ENCODE measurements around the gene GCGR.
"Not testable (repeated sequence)": the region's sequence is repeated elsewhere in the genome, so short reads cannot be mapped to it uniquely, and the experiment has no call there.

Gene GCGR

DNA sequence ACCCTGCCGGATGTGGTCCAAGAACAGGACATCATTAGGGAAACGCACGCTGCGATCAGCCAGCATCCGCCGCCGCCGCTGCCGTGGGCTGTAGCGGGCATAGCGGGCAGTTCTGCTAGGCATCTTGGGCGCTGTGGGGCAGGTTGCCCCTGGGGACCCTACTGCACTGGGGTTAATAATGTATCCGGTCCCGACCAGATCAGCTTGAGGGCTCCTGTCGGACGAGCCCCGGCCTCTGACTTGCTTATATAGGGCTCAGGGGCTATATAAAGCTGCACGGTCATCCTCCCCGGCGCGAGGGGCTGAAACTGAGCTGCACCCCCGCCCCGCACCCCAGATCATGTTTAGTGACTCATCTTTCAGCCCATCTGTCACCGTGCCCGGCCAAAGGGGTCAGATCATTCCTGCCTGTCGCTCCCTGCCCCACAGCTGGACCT, 30.9 kb downstream of the GCGR start, which contains the start of gene PPP1R27:
Gene PPP1R27, minus strand, starts transcription at position 220 of the 437 bp plus-strand sequence. Its CDS starts 97 bp downstream, at position 123.
- H3K4me3 Mint-ChIP-seq, result peak within 1 kb of the TSS; percentile 81
- ATAC-seq, result no peak
- peak within 1 kb of the TSS; percentile 84 for H3K27ac Mint-ChIP-seq
- no peaks in the 10 kb centered on the region for H3K9me3 Mint-ChIP-seq
- H3K4me1 Mint-ChIP-seq, result peaks cover 34% of the 10 kb centered on the region
- H3K27me3 Mint-ChIP-seq, result no peaks in the 10 kb centered on the region
- no peaks in the 10 kb centered on the region for H3K36me3 Mint-ChIP-seq

DNA sequence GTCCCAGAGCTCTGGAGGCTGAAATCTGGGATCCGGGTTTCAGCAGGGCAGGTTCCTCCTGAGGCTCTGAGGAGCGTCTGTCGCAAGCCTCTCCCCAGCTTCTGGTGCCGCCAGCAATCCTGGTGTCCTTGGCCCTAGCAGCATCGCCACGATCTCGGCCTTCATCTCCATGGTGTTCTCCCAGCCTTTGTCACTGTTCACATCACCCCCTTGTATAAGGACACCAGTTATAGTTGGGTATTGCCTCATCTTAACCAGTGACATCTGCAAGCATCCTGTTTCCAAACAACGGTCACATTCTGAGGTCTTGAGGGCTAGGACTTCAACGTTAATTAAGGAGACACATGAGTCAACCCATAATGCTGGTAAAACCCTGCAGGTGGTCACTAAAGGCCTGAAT, 33.7 kb downstream of the GCGR start:
- H3K27me3 Mint-ChIP-seq, result no peaks in the 10 kb centered on the region
- H3K36me3 Mint-ChIP-seq, result peaks cover 3% of the 10 kb centered on the region
- H3K4me3 Mint-ChIP-seq, result no peak overlapping the region
- peaks cover 13% of the 10 kb centered on the region for H3K4me1 Mint-ChIP-seq
- no peak overlapping the region for H3K27ac Mint-ChIP-seq
- ATAC-seq, result no peak
- no peaks in the 10 kb centered on the region for H3K9me3 Mint-ChIP-seq

DNA sequence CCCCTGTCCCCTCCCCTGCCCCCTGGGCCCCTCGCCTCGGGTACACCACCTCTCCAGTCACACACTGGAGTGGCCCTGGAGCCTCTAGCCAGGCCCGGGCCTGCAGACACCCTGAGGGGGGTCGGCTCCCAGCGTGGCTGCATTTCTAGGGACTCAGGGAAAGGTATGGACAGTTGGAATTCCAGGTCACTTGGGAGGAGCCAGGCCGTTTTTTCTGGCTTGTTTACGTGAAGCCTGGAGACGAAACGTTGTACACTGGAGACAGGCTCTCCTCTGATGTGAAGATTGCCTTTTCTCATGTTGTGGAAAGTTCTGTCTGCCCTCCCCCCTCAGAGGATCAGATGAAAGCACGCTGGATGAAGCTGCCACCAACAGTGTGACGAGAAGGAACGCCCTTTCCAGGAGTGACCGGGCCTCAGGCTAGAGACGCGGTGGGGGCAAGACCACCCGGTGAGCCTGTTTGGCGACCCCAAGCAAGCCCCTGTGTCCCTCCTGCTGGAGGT, 34.9 kb downstream of the GCGR start:
- no peak overlapping the region for H3K4me3 Mint-ChIP-seq

DNA sequence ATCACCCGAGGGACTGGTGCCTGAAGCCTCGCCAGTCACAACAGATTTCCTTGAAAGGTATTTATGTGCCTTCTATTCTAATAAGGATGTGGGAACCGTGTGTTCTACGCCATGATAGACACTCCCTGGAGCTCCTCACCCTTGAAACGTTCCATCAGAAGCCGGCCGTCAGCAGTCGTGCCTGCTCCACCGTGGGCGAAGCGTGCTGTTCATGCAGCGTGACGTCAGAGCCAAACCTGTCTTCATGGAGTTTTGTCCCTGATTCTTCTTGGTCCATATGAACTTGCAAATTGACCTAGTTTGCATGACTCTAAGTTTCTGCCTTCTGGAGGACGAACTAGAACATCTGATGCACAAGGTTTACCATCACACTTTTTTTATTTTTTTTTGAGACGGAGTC, 35.4 kb downstream of the GCGR start:
- ATAC-seq, result no peak
- no peak overlapping the region for H3K4me3 Mint-ChIP-seq
- peaks cover 7% of the 10 kb centered on the region for H3K4me1 Mint-ChIP-seq
- no peaks in the 10 kb centered on the region for H3K27me3 Mint-ChIP-seq
- no peak overlapping the region for H3K27ac Mint-ChIP-seq
- peaks cover 19% of the 10 kb centered on the region for H3K36me3 Mint-ChIP-seq
- no peaks in the 10 kb centered on the region for H3K9me3 Mint-ChIP-seq

More for the DNA sequence above, 34.9 kb downstream of the GCGR start:
- Mint-ChIP-seq H3K4me1 (peaks cover 9% of the 10 kb centered on the region), H3K27ac (no peak overlapping the region), H3K9me3 (no peaks in the 10 kb centered on the region), H3K27me3 (no peaks in the 10 kb centered on the region), H3K36me3 (peaks cover 15% of the 10 kb centered on the region)
- no peak for ATAC-seq

DNA sequence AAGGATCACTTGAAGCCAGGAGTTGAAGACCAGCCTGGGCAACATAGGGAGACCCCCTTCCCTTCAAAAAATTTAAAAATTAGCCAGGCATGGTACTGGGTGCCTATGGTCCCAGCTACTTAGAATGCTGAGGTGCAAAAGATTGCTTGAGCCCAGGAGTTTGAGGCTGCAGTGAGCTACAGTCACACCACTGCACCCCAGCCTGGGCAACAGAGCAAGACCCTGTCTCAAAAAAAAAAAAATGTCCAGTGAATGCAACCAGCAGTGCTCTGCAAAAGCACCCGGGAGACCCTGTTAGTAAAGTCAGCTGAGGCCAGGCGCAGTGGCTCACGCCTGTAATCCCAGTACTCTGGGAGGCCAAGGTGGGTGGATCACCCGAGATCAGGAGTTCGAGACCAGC, 36.1 kb downstream of the GCGR start:
- H3K36me3 Mint-ChIP-seq, result peaks cover 26% of the 10 kb centered on the region
- not testable (repeated sequence) for ATAC-seq, H3K4me3 Mint-ChIP-seq, H3K27me3 Mint-ChIP-seq, H3K9me3 Mint-ChIP-seq, H3K4me1 Mint-ChIP-seq, H3K27ac Mint-ChIP-seq

DNA sequence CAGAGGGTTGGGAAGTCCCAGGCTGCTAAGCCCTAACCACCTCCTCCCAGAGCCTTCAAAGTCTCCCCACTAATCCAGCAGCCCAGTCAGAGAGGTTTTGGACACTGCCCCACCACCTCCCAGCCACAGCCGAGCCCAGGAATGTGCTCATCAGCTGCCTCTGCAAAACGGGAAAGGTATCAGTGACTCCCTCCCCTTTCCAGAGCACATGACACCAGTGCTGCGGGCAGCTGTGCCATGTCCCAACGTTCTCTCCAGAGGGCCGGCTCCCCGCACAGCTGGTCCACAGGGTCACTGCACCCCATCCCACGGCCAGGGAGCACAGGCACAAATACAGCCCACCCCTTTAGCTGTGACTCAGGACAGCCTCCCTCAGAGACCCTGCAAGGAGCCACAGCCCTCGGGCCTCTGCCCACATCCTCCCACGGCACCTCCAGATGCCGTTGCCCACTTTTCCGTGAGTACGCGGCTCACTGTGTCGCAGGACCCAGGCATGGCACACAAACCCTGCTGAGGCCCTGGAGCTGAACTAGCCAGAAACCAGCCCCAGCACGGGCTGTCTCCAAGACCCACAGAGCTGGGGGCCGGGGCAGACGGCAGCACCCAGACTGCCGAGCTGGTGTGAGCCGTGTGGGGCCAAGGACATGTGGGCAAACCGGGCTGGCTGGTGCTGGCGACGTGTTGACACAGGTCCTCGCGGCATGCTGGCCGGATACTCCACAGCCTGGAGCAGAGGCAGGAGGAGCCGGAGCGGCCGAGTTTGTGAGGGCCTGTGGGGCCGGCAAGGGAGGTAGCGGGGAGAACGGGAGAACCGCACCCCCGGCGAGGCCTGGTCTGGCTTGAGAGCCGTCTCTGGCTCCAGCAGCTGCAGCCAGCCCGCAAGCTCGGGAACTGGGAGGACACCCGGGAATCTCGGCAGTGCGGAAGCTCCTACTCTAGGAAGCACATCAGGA, 37.2 kb downstream of the GCGR start:
- H3K27me3 Mint-ChIP-seq, result no peaks in the 10 kb centered on the region
- H3K4me3 Mint-ChIP-seq, result no peak overlapping the region
- peaks cover 32% of the 10 kb centered on the region for H3K36me3 Mint-ChIP-seq
- no peak overlapping the region for H3K27ac Mint-ChIP-seq
- ATAC-seq, result no peak
- H3K4me1 Mint-ChIP-seq, result peaks cover 2% of the 10 kb centered on the region
- no peaks in the 10 kb centered on the region for H3K9me3 Mint-ChIP-seq

DNA sequence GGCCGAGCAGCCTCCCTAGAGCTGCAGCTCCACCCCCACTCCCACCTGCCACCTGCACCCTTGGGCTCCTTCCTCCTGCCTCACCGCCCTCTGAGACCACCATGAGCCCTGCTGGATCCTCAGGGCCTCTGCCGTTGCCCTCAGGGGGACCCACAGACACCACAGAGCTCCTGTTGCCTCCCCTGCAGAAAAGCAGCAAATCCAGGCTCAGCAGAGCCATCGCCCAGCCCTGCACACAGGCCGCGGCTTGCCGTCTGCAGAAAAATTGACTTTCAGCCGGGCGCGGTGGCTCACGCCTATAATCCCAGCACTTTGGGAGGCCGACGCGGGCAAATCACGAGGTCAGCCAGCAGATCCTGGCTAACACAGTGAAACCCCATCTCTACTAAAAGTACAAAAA, 37.9 kb downstream of the GCGR start:
- Mint-ChIP-seq H3K9me3 (no peaks in the 10 kb centered on the region), H3K27ac (no peak overlapping the region)

DNA sequence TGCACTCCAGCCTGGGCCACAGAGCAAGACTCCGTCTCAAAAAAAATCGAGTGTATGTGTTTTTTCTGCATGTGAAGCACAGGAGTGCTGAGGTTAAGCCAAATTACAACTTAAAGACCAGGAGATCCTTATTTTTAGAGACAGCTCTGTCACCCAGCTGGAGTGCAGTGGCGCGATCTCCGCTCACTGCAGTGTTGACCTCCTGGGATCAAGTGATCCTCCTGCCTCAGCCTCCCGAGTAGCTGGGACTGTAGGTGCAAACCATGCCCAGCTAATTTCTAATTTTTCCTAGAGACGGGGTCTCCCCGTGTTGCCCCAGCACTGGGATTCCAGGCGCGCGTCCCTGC, 38.4 kb downstream of the GCGR start:
- H3K36me3 Mint-ChIP-seq, result peaks cover 37% of the 10 kb centered on the region
- H3K4me3 Mint-ChIP-seq, result no peak overlapping the region
- no peaks in the 10 kb centered on the region for H3K4me1 Mint-ChIP-seq
- H3K27ac Mint-ChIP-seq, result no peak overlapping the region
- H3K27me3 Mint-ChIP-seq, result no peaks in the 10 kb centered on the region
- ATAC-seq, result no peak
- no peaks in the 10 kb centered on the region for H3K9me3 Mint-ChIP-seq

More for the DNA sequence above, 37.9 kb downstream of the GCGR start:
- ATAC-seq, result no peak
- Mint-ChIP-seq H3K4me3 (no peak overlapping the region), H3K36me3 (peaks cover 37% of the 10 kb centered on the region), H3K27me3 (no peaks in the 10 kb centered on the region), H3K4me1 (no peaks in the 10 kb centered on the region)

DNA sequence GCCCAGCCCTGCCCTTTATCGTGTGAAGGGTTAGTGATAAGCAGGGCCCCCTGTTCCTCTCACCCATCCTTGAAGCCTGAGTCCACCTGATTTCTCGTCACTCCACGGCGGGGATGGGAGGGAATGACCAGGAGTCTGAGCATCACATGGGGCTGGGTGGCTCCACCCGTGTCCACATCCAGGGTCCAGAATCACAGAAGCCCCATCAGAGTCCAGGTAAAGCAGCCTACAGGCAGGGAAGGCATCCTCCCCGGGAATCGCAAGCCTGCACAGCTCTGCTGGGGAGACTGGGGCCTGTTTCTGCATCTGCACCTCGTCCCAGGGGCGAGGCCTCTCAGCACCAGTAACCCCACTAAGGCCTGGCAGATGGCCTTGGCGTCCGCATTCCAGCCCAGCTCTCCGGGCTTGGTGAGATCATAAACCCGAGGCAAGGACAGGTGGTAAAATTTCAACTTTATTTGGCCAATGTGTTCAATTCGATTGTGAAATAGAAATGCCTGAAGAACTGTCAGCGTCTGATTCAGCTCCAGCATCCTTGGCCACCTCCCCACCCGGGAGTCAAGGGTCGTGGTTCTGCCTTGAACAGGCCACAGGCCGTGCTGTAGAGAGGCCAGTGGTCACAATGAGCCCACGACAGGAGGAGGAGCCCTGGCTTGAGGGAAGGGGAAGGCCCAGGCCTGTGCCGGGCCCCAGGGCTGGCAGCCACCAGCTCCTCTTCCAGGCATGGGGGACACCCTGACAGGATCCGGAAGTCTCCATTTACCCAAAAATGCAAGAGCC, 39.0 kb downstream of the GCGR start:
- Mint-ChIP-seq H3K4me1 (no peaks in the 10 kb centered on the region), H3K36me3 (peaks cover 39% of the 10 kb centered on the region), H3K27me3 (no peaks in the 10 kb centered on the region), H3K27ac (no peak overlapping the region), H3K9me3 (no peaks in the 10 kb centered on the region), H3K4me3 (no peak overlapping the region)
- no peak for ATAC-seq

DNA sequence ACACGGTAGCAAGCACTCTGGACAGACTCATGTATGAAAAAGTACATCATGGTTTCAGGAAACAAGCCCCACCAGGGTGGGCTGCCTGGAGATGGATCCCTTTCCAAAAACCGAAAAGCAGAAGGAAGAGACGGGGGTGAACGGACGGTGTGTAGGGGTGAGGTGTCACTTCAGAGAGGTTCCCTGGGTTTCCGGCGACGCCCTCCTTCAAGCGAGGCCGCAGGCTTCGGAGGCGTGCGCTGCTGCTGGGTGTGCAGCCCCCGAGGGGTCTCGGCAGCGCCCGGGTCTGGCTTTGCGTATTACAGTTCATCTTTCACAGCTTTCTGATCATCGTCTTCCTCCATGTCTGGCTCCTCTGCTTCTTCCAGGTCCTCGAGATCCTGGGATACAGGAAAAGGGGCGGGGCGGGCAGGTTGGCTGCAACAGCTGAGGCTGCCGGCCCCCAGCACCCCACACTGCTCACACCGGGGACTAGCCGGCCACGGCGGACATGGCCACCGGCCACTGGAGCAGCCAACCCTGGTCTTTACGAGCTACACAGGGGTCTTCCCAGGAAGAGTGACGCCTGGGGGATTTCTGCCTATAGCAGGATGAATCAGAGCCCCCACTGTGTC, 39.9 kb downstream of the GCGR start:
- no peak overlapping the region for H3K4me3 Mint-ChIP-seq
- H3K9me3 Mint-ChIP-seq, result no peaks in the 10 kb centered on the region
- peaks cover 44% of the 10 kb centered on the region for H3K36me3 Mint-ChIP-seq
- no peak for ATAC-seq
- H3K4me1 Mint-ChIP-seq, result no peaks in the 10 kb centered on the region
- H3K27me3 Mint-ChIP-seq, result no peaks in the 10 kb centered on the region
- no peak overlapping the region for H3K27ac Mint-ChIP-seq

DNA sequence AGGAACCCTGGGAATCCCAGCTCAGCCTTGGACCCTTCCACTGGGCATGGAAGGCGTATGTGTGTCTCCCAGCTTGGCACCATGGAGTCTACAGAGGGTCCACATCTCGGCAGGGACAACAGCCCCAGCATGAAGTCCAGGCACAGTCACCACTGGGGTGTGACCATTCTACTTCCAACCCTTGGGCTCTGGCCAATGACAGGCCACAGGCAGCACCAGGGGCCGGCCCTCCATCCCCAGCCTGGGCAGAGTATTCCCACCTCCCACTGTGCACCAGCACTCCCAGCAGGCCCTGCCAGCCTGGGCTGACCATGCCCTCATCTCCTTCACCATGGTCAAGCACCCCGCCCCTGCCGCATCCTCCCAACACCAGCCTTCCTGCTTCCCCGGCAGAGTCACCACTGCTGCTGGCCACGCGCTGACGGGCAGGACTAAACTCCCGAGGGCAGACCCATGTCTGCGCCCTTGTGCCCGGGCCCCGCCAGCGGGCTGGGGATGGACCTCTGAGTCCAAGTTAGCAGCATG, 40.4 kb downstream of the GCGR start:
- ATAC-seq, result no peak
- Mint-ChIP-seq H3K4me3 (peak overlapping the region; percentile 5), H3K27ac (no peak overlapping the region), H3K27me3 (no peaks in the 10 kb centered on the region), H3K36me3 (peaks cover 44% of the 10 kb centered on the region), H3K4me1 (no peaks in the 10 kb centered on the region), H3K9me3 (no peaks in the 10 kb centered on the region)

DNA sequence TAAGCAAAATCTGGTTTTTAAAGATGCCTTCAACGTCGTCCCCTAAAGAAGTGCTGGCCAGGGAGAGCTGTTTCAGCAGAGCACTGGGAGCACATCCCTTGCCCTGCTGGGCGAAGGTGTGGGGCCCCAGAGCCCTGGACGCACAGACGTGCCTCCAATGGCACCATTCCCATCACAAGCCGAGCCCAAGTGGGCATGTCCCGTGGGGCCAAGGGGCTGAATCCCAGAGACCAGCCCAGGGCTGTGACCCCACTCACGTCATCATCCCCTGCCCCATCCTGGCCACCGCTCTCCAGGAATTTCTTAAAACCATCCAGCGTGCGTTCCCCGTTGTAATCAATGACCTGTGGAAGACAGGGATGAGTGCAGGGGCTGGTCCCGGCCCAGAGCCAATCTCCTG, 40.9 kb downstream of the GCGR start:
- Mint-ChIP-seq H3K27ac (no peak overlapping the region), H3K4me3 (no peak overlapping the region), H3K27me3 (no peaks in the 10 kb centered on the region), H3K9me3 (no peaks in the 10 kb centered on the region), H3K4me1 (no peaks in the 10 kb centered on the region), H3K36me3 (peaks cover 44% of the 10 kb centered on the region)
- ATAC-seq, result no peak

DNA sequence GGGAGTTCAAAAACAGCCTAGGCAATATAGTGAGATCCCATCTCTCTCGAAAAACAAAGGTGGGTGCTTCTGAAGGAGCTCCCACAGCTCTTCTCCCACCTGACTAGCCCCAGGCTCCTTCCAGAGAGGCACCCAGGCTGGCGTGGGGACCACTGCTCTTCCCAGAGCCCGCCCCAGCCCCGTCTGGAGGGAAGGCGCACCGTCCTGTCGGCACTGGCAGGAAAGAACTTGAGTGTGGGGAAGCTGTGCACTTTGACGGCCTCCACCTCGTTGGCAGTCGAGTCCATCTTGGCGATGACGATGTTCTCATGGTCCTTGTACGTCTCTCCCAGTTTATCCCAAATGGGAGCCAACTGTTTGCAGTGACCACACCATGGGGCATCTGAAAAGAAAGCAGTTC, 41.4 kb downstream of the GCGR start:
- no peak overlapping the region for H3K4me3 Mint-ChIP-seq
- no peak overlapping the region for H3K27ac Mint-ChIP-seq
- H3K27me3 Mint-ChIP-seq, result no peaks in the 10 kb centered on the region
- H3K36me3 Mint-ChIP-seq, result peaks cover 44% of the 10 kb centered on the region
- no peaks in the 10 kb centered on the region for H3K9me3 Mint-ChIP-seq
- no peak for ATAC-seq
- H3K4me1 Mint-ChIP-seq, result no peaks in the 10 kb centered on the region

DNA sequence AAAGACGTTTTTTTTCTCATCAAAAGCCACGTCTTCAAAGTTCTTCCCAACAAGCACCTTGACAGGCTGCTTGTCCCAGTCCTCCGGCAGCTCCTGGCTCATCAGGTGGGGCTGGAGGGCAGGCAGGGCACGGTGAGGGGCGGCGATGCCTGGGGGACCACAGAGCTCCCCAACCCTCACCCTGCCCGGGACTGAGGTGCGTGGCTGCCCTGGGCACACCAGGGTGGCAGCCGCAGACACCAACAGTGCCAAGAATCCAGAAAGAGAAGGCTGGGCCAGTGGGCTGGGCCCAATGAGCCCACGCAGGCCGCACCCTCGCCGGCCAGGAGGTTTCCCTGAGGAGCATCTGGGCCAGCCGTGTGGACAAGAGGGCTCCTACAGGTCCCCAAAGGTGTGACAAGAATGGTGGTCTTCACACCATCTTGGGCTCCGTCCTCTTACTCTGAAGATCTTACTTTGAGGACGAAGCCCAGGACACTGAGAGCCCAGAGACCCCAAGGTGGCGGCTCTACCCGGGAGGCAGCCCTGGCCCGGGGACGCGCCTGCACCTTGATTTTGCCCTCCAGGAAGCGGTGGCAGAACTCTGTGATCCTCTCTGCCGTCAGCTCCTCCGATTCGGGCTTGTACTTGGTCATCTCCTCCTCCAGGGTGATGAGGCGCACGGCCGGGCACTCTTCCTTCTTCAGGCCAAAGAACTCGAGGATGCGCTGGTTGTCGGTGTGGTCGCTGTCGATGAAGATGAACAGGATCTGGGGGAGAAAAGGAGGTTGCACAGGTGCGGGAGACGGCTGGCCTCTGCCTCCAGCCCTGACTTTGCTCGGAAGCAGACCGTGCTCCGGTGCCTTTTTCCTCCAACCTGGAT, 42.2 kb downstream of the GCGR start:
- H3K9me3 Mint-ChIP-seq, result no peaks in the 10 kb centered on the region
- peaks cover 45% of the 10 kb centered on the region for H3K36me3 Mint-ChIP-seq
- H3K27ac Mint-ChIP-seq, result no peak overlapping the region
- no peak for ATAC-seq
- H3K4me1 Mint-ChIP-seq, result no peaks in the 10 kb centered on the region
- no peaks in the 10 kb centered on the region for H3K27me3 Mint-ChIP-seq
- H3K4me3 Mint-ChIP-seq, result no peak overlapping the region

All from stimulated activated memory B cell treated with anti-CD40 and anti-IgM and Interleukin-4, amounts not matched to agents 10 μg/mL and 1 μg/mL and 100 μg/mL, for 72 hours (primary cell).